Activated CD8-positive, alpha-beta T cell treated with anti-CD3 and anti-CD28 coated beads for 36 hours (primary cell): Measurements from ENCODE around the gene ADORA2B. TPM values are rescaled to one million over a fixed set of nuclear protein-coding genes. Genes with fewer than 3 reads are reported as not detected.
"Not testable (repeated sequence)": the region's sequence is repeated elsewhere in the genome, so short reads cannot be mapped to it uniquely, and the experiment has no call there.

Experiments
- ATAC-seq: fragments of 200-7000 bp; cut with Tn5 transposase; one replicate; pipeline ENCODE4 v1.10.0; 2021; ENCODE audit warnings: mild to moderate bottlenecking, moderate library complexity
- CTCF ChIA-PET: fragments of 350-600 bp; sonication (Branson Sonifier 250); formaldehyde crosslinking; loops from one replicate; lab custom pipeline; 2021; ENCODE audit warnings: antibody characterized with exemption; lab: Charles Lee
- POLR2A ChIA-PET: fragments of 350-600 bp; sonication (Branson Sonifier 250); formaldehyde crosslinking; loops from one replicate; lab custom pipeline; 2021; ENCODE audit warnings: antibody characterized with exemption; lab: Charles Lee
- DNase-seq: peaks from one replicate; pipeline ENCODE4 v3.0.0-alpha.2; 2020
- H3K27ac Mint-ChIP-seq: one replicate; pipeline ENCODE4 v1.8.0; 2021; ENCODE audit warnings: mild to moderate bottlenecking, mixed read lengths
- H3K27me3 Mint-ChIP-seq: one replicate; pipeline ENCODE4 v1.8.0; 2021; ENCODE audit warnings: mixed read lengths
- H3K36me3 Mint-ChIP-seq: one replicate; pipeline ENCODE4 v1.8.0; 2021; ENCODE audit warnings: low read depth, mixed read lengths
- H3K4me1 Mint-ChIP-seq: one replicate; pipeline ENCODE4 v1.8.0; 2021; ENCODE audit warnings: low read depth, mixed read lengths
- H3K4me3 Mint-ChIP-seq: one replicate; pipeline ENCODE4 v1.8.0; 2021; ENCODE audit warnings: mild to moderate bottlenecking, moderate library complexity, mixed read lengths
- H3K9me3 Mint-ChIP-seq: one replicate; pipeline ENCODE4 v1.8.0; 2021; ENCODE audit warnings: mixed read lengths
- intact Hi-C: fragments of 100-400 bp; cut with micrococcal nuclease; formaldehyde crosslinking; loops from one replicate; pipeline ENCODE4 v1.10.0; 2022
- total RNA-seq, 2 experiments: library from RNA; stranded (reverse); gene quantifications; one replicate each; pipeline ENCODE4 v1.2.3, GENCODE V29; 2021
- TF ChIP-seq, protein P1 (sequence below): fragments of 200-600 bp; IDR thresholded peaks from one replicate; pipeline ENCODE4 v1.8.0; 2022; ENCODE audit warnings: antibody characterized with exemption, mild to moderate bottlenecking

The ADORA2B gene
- total RNA-seq, 2 experiments from 2014 or later: 4.2 to 5.4 TPM

DNA sequence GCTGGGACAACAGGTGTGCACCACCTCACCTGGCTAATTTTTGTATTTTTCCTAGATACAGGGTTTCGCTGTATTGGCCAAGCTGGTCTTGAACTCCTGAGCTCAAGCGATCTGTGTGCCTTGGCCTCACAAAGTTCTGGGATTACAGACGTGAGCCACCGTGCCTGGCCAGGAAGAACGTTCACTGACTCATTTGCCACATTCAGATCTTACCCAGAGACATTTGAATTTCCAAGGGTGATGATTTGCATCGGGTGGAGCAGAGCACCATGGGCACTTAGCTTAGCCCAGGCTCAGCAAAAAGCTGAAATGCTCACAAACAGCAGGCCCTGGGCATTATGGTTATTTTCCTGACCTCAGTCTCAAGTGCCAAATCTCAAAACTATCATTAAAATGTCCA lies 14.5 kb upstream of the ADORA2B start:
- TF ChIP-seq, protein P1, sequence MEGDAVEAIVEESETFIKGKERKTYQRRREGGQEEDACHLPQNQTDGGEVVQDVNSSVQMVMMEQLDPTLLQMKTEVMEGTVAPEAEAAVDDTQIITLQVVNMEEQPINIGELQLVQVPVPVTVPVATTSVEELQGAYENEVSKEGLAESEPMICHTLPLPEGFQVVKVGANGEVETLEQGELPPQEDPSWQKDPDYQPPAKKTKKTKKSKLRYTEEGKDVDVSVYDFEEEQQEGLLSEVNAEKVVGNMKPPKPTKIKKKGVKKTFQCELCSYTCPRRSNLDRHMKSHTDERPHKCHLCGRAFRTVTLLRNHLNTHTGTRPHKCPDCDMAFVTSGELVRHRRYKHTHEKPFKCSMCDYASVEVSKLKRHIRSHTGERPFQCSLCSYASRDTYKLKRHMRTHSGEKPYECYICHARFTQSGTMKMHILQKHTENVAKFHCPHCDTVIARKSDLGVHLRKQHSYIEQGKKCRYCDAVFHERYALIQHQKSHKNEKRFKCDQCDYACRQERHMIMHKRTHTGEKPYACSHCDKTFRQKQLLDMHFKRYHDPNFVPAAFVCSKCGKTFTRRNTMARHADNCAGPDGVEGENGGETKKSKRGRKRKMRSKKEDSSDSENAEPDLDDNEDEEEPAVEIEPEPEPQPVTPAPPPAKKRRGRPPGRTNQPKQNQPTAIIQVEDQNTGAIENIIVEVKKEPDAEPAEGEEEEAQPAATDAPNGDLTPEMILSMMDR: no peak
- Mint-ChIP-seq H3K9me3 (no peaks in the 10 kb centered on the region), H3K4me1 (peaks cover 3% of the 10 kb centered on the region), H3K27me3 (peaks cover 18% of the 10 kb centered on the region), H3K27ac (no peak overlapping the region), H3K36me3 (no peaks in the 10 kb centered on the region), H3K4me3 (no peak overlapping the region)
- ATAC-seq: no peak
- ChIA-PET POLR2A (no interaction called here), CTCF (no interaction called here)
- intact Hi-C loops: no loop called here
- no peak for DNase-seq

DNA sequence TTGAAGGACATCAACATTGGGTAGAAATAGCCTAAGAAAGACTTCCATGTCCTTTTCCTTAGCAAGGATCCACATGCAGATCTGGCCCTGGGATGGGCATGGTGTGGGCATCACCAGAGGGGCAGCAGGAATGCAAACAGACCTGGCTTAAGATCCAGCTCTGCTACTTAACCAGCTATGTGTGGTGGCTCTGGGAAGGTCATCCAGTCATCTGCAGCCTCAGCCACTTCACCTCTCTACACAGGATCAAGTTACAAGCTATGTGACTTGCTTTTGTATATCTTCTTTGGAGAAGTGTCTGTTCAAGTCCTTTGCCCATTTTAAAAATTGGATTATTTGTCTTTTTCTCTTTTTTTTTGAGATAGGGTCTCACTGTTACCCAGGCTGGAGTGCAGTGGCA lies 13.5 kb upstream of the ADORA2B start:
- intact Hi-C loops: no loop called here
- no peaks in the 10 kb centered on the region for H3K36me3 Mint-ChIP-seq
- ChIA-PET POLR2A (no interaction called here), CTCF (interaction anchor here (1.5 kb wide), 1 partner anchor 13 kb away, joined by 5 read pairs; no protein-coding TSS in a partner anchor)
- H3K27ac Mint-ChIP-seq: no peak overlapping the region
- peaks cover 15% of the 10 kb centered on the region for H3K27me3 Mint-ChIP-seq
- TF ChIP-seq, protein P1: no peak
- ATAC-seq (no peak), DNase-seq (no peak)
- no peaks in the 10 kb centered on the region for H3K9me3 Mint-ChIP-seq
- no peak overlapping the region for H3K4me3 Mint-ChIP-seq
- peaks cover 3% of the 10 kb centered on the region for H3K4me1 Mint-ChIP-seq

DNA sequence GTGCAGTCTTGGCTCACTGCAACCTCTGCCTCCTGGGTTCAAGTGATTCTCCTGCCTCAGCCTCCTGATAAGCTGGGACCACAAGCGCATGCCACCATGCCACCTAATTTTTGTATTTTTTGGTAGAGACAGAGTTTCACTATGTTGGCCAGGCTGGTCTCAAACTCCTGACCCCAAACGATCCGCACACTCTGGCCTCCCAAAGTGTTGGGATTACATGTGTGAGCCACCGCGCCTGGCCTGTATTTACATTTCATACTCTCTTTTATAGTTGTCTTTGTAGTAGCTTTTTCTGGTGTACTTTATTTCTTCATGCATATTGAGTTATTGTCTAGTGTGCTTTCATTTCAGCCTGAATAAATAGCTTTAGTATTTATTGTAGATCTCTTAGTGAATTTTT lies 10.1 kb upstream of the ADORA2B start:
- no peaks in the 10 kb centered on the region for H3K27me3 Mint-ChIP-seq
- POLR2A ChIA-PET: no interaction called here

DNA sequence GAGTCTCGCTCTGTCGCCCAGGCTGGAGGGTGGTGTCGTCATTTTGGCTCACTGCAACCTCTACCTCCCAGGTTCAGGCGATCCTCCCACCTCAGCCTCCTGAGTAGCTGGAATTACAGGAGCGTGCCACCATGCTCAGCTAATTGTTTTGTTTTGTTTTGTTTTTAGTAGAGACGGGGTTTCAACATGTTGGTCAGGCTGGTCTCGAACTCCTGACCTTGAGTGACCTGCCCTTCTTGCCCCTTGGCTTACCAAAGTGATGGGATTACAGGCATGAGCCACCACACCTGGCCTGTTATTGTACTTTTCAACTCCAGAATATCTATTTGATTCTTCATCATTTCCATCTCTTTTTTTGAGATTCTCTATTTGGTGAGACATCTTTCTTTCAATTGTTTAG lies 9.0 kb upstream of the ADORA2B start:
- ATAC-seq (no peak), DNase-seq (no peak)
- Mint-ChIP-seq H3K4me3 (no peak overlapping the region), H3K36me3 (no peaks in the 10 kb centered on the region), H3K9me3 (no peaks in the 10 kb centered on the region), H3K27me3 (no peaks in the 10 kb centered on the region), H3K27ac (no peak overlapping the region), H3K4me1 (no peaks in the 10 kb centered on the region)
- intact Hi-C loops: no loop called here
- ChIA-PET CTCF (interaction anchor here (0.8 kb wide), 1 partner anchor 9 kb away, joined by 3 read pairs; the partner anchor contains the start of gene ADORA2B), POLR2A (interaction anchor here (1.0 kb wide), 1 partner anchor 10 kb away, joined by 4 read pairs; no protein-coding TSS in a partner anchor)
- TF ChIP-seq, protein P1: no peak

More for the DNA sequence above, 10.1 kb upstream of the ADORA2B start:
- Mint-ChIP-seq H3K36me3 (no peaks in the 10 kb centered on the region), H3K27ac (no peak overlapping the region), H3K4me1 (no peaks in the 10 kb centered on the region), H3K4me3 (no peak overlapping the region), H3K9me3 (no peaks in the 10 kb centered on the region)
- TF ChIP-seq, protein P1: no peak
- no peak for DNase-seq
- intact Hi-C loops: no loop called here
- ATAC-seq: no peak
- CTCF ChIA-PET: no interaction called here

DNA sequence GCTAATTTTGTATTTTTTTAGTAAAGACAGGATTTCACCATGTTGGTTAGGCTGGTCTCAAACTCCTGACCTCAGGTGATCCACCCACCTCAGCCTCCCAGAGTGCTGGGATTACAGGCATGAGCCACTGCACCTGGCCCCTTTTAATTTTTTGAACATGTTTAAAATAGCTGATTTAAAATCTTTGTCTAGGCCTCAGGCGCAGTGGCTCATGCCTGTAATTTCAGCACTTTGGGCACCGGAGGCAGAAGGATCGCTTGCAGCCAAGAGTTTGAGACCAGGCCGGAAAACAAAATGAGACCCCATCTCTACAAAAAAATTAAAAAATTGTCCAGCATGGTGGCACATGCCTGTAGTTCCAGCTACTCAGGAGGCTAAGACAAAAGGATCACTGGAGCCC lies 8.4 kb upstream of the ADORA2B start:
- H3K4me1 Mint-ChIP-seq, DNase-seq, H3K9me3 Mint-ChIP-seq, H3K27me3 Mint-ChIP-seq, H3K36me3 Mint-ChIP-seq, H3K4me3 Mint-ChIP-seq, intact Hi-C loops, H3K27ac Mint-ChIP-seq, ATAC-seq: not testable (repeated sequence)
- POLR2A ChIA-PET: interaction anchor here (1.0 kb wide), 1 partner anchor 10 kb away, joined by 4 read pairs; no protein-coding TSS in a partner anchor
- CTCF ChIA-PET: interaction anchor here (0.8 kb wide), 1 partner anchor 9 kb away, joined by 3 read pairs; the partner anchor contains the start of gene ADORA2B
